Muscle of leg (tissue), 11 donors: ENCODE measurements around the gene B3GLCT. TPM values are rescaled to one million over a fixed set of nuclear protein-coding genes. Genes with fewer than 3 reads are reported as not detected.
A peak's percentile ranks its signal among the peaks of the same experiment; 100 is the strongest.

ENCODE experiments used
- DNase-seq: peaks from one replicate; pipeline ENCODE4 v3.0.0; 2013
- H3K27ac ChIP-seq: one replicate; pipeline ENCODE4 v1.5.1; 2013; ENCODE audit warnings: mild to moderate bottlenecking, low read length, control low read depth
- H3K27me3 ChIP-seq: one replicate; pipeline ENCODE4 v1.6.1; 2013; ENCODE audit warnings: low read length; ENCODE audit not compliant: control insufficient read depth, insufficient read depth
- H3K36me3 ChIP-seq: one replicate; pipeline ENCODE4 v1.6.1; 2013; ENCODE audit warnings: low read length; ENCODE audit not compliant: control insufficient read depth, insufficient read depth
- H3K4me1 ChIP-seq: one replicate; pipeline ENCODE4 v1.6.1; 2013; ENCODE audit warnings: low read length; ENCODE audit not compliant: control insufficient read depth, insufficient read depth
- H3K4me3 ChIP-seq: one replicate; pipeline ENCODE4 v1.5.1; 2013; ENCODE audit warnings: low read length, control low read depth
- H3K9me3 ChIP-seq: replicated peaks from 2 replicates; pipeline ENCODE4 v1.6.1; 2013; ENCODE audit warnings: low read depth, low read length; ENCODE audit not compliant: control insufficient read depth
- WGBS: methylation state at CpG from one replicate; pipeline ENCODE4 v1.1.5; 2013; ENCODE audit warnings: missing lambda C conversion rate; ENCODE audit not compliant: insufficient coverage; 5-methylcytosine and 5-hydroxymethylcytosine counted together
- polyA plus RNA-seq, 8 donors: library from polyadenylated mRNA; unstranded; fragments of 120-200 nt; gene quantifications; one replicate each; pipeline versions ENCODE4 v1.2.1 to v1.2.3, GENCODE V29; 2013; ENCODE audit warnings: inconsistent platforms in 1 of 8, low replicate concordance in 1 of 8; ENCODE audit not compliant: insufficient read length in 8 of 8, insufficient read depth in 1 of 8
- total RNA-seq: library from RNA; stranded (reverse); fragments of 120-200 nt; gene quantifications from one replicate; pipeline ENCODE4 v1.2.4, GENCODE V29; 2013

The B3GLCT gene
- total and polyA plus RNA-seq, 9 donors: 18.3 to 40.2 (median 21.8) TPM

- H3K36me3 ChIP-seq: peaks cover 10% of the 10 kb centered on the region
- no peak overlapping the region for H3K4me3 ChIP-seq
- peaks cover 18% of the 10 kb centered on the region for H3K9me3 ChIP-seq
- H3K4me1 ChIP-seq: peaks cover 6% of the 10 kb centered on the region
- DNase-seq: no peak
- no peaks in the 10 kb centered on the region for H3K27me3 ChIP-seq
- H3K27ac ChIP-seq: no peak overlapping the region
- 87% methylated on average over 3 of the region's 4 CpGs for WGBS
Observed at GRCh38 chr13:31310356-31310755, 110.6 kb downstream of the B3GLCT start.

- H3K36me3 ChIP-seq: peaks cover 10% of the 10 kb centered on the region
- no peak overlapping the region for H3K4me3 ChIP-seq
- peaks cover 6% of the 10 kb centered on the region for H3K4me1 ChIP-seq
- peaks cover 23% of the 10 kb centered on the region for H3K9me3 ChIP-seq
- WGBS: 37% methylated on average over 3 of the region's 3 CpGs
- peak; percentile 74 for DNase-seq
- H3K27me3 ChIP-seq: no peaks in the 10 kb centered on the region
- no peak overlapping the region for H3K27ac ChIP-seq
Observed at GRCh38 chr13:31310786-31311185, 111.0 kb downstream of the B3GLCT start.

GRCh38 chr13:31311921-31312320 is 112.1 kb downstream of the B3GLCT start:
- Histone ChIP-seq H3K27me3 (no peaks in the 10 kb centered on the region), H3K4me1 (peaks cover 6% of the 10 kb centered on the region), H3K9me3 (peaks cover 27% of the 10 kb centered on the region), H3K4me3 (no peak overlapping the region), H3K36me3 (peaks cover 10% of the 10 kb centered on the region), H3K27ac (no peak overlapping the region)
- no peak for DNase-seq
- 83% methylated on average over 2 of the region's 2 CpGs for WGBS

GRCh38 chr13:31314961-31315360 is 115.2 kb downstream of the B3GLCT start:
- H3K9me3 ChIP-seq: peaks cover 27% of the 10 kb centered on the region
- no peak overlapping the region for H3K27ac ChIP-seq
- no peak for DNase-seq
- 74% methylated on average over 2 of the region's 2 CpGs for WGBS
- H3K4me3 ChIP-seq: no peak overlapping the region
- peaks cover 6% of the 10 kb centered on the region for H3K4me1 ChIP-seq
- peaks cover 27% of the 10 kb centered on the region for H3K36me3 ChIP-seq
- no peaks in the 10 kb centered on the region for H3K27me3 ChIP-seq

GRCh38 chr13:31320946-31321345 is 121.2 kb downstream of the B3GLCT start:
- Histone ChIP-seq H3K27ac (no peak overlapping the region), H3K36me3 (peaks cover 24% of the 10 kb centered on the region), H3K27me3 (no peaks in the 10 kb centered on the region), H3K9me3 (peaks cover 3% of the 10 kb centered on the region), H3K4me3 (no peak overlapping the region), H3K4me1 (no peaks in the 10 kb centered on the region)
- WGBS: no CpG with 5 or more reads among the region's 4 CpGs
- DNase-seq: no peak

- no peak for DNase-seq
- Histone ChIP-seq H3K27me3 (no peaks in the 10 kb centered on the region), H3K36me3 (peaks cover 24% of the 10 kb centered on the region), H3K4me1 (no peaks in the 10 kb centered on the region), H3K4me3 (no peak overlapping the region), H3K27ac (no peak overlapping the region), H3K9me3 (no peaks in the 10 kb centered on the region)
- 100% methylated on average over 2 of the region's 3 CpGs for WGBS
Observed at GRCh38 chr13:31321457-31321856, 121.7 kb downstream of the B3GLCT start.

- peak; percentile 41 for DNase-seq
- H3K4me3 ChIP-seq: no peak overlapping the region
- no peak overlapping the region for H3K27ac ChIP-seq
- H3K27me3 ChIP-seq: no peaks in the 10 kb centered on the region
- no peaks in the 10 kb centered on the region for H3K9me3 ChIP-seq
- WGBS: 6% methylated on average over 2 of the region's 3 CpGs
- peaks cover 24% of the 10 kb centered on the region for H3K36me3 ChIP-seq
- H3K4me1 ChIP-seq: no peaks in the 10 kb centered on the region
Observed at GRCh38 chr13:31322026-31322425, 122.3 kb downstream of the B3GLCT start.

- Histone ChIP-seq H3K27ac (no peak overlapping the region), H3K4me3 (no peak overlapping the region), H3K9me3 (no peaks in the 10 kb centered on the region), H3K36me3 (peaks cover 21% of the 10 kb centered on the region), H3K4me1 (peaks cover under 1% of the 10 kb centered on the region), H3K27me3 (no peaks in the 10 kb centered on the region)
- DNase-seq: no peak
- no CpG with 5 or more reads among the region's 6 CpGs for WGBS
Observed at GRCh38 chr13:31322702-31323405, 123.1 kb downstream of the B3GLCT start.

GRCh38 chr13:31327182-31327860 is 127.5 kb downstream of the B3GLCT start:
- no peak overlapping the region for H3K4me3 ChIP-seq
- H3K36me3 ChIP-seq: peaks cover 10% of the 10 kb centered on the region
- H3K9me3 ChIP-seq: no peaks in the 10 kb centered on the region
- peaks cover 4% of the 10 kb centered on the region for H3K4me1 ChIP-seq
- H3K27ac ChIP-seq: peak overlapping the region; percentile 15
- no CpG with 5 or more reads among the region's 7 CpGs for WGBS
- H3K27me3 ChIP-seq: no peaks in the 10 kb centered on the region
- DNase-seq: peak; percentile 70

GRCh38 chr13:31328549-31329235 is 128.9 kb downstream of the B3GLCT start:
- Histone ChIP-seq H3K9me3 (no peaks in the 10 kb centered on the region), H3K27me3 (no peaks in the 10 kb centered on the region), H3K4me3 (no peak overlapping the region), H3K27ac (no peak overlapping the region), H3K4me1 (peaks cover 4% of the 10 kb centered on the region), H3K36me3 (peaks cover 8% of the 10 kb centered on the region)
- DNase-seq: peak; percentile 68
- WGBS: 0% methylated on average over 1 of the region's 8 CpGs
